Testis (tissue), 3 donors: Measurements from ENCODE around the gene CFAP97D2. TPM values are rescaled to one million over a fixed set of nuclear protein-coding genes. Genes with fewer than 3 reads are reported as not detected.

Source experiments
- DNase-seq: peaks from one replicate; pipeline ENCODE4 v3.0.0-alpha.2; 2019
- H3K27ac ChIP-seq, 2 donors: fragments of 200-600 bp; sonication (generic); one replicate each; pipeline ENCODE4 v1.5.1; 2019
- H3K27me3 ChIP-seq: fragments of 200-600 bp; sonication (generic); one replicate; pipeline ENCODE4 v1.5.1; 2019
- H3K36me3 ChIP-seq: fragments of 200-600 bp; sonication (generic); one replicate; pipeline ENCODE4 v1.5.1; 2017; ENCODE audit warnings: low read depth; ENCODE audit errors: missing control alignments
- H3K4me1 ChIP-seq: fragments of 200-600 bp; sonication (generic); one replicate; pipeline ENCODE4 v1.5.1; 2019
- H3K4me3 ChIP-seq, 2 donors: fragments of 200-600 bp; sonication (generic); one replicate each; pipeline ENCODE4 v1.5.1; 2017 to 2019
- H3K9me3 ChIP-seq: fragments of 200-600 bp; sonication (generic); one replicate; pipeline ENCODE4 v1.5.1; 2017
- POLR2A ChIP-seq: fragments of 450-650 bp; IDR thresholded peaks from one replicate; pipeline ENCODE4 v1.6.1; 2017; ENCODE audit warnings: antibody characterized with exemption, mild to moderate bottlenecking, moderate library complexity
- WGBS, 2 donors: methylation state at CpG; one replicate each; pipeline ENCODE4 v1.1.5; 2018; 5-methylcytosine and 5-hydroxymethylcytosine counted together
- intact Hi-C: fragments of 100-400 bp; cut with DNase I; formaldehyde crosslinking; loops from one replicate; pipeline ENCODE4 v1.15.1; 2023; ENCODE audit warnings: low total_unique reads
- polyA plus RNA-seq: library from polyadenylated mRNA; stranded (reverse); fragments of 350-450 nt; fragmentation: Illumina TruSeq; extraction: RNeasy Lipid Tissue Mini Kit (QIAGEN cat#74804); gene quantifications from one replicate; pipeline ENCODE4 v1.2.3, GENCODE V29; 2014; ENCODE audit warnings: low read depth, low replicate concordance; ENCODE audit not compliant: insufficient read depth
- total RNA-seq, 2 donors: library from RNA; depleted of rRNA; stranded (reverse); fragments of >200 nt; gene quantifications; one replicate each; pipeline ENCODE4 v1.2.3, GENCODE V29; 2016
- TF ChIP-seq, protein P1 (sequence below), 3 experiments: fragments of 450-650 bp in 2 of 3; fragments of 200-600 bp in 1 of 3; sonication (generic) in 1 of 3; IDR thresholded peaks; one replicate each; pipeline ENCODE4 v1.5.1; 2016 to 2019; ENCODE audit warnings: antibody characterized with exemption in 3 of 3, mild to moderate bottlenecking in 2 of 3, moderate library complexity in 1 of 3

Gene CFAP97D2
- total and polyA plus RNA-seq, 3 donors from 2014 or later, result 1.5 to 2.7 (median 2.3) TPM

DNA sequence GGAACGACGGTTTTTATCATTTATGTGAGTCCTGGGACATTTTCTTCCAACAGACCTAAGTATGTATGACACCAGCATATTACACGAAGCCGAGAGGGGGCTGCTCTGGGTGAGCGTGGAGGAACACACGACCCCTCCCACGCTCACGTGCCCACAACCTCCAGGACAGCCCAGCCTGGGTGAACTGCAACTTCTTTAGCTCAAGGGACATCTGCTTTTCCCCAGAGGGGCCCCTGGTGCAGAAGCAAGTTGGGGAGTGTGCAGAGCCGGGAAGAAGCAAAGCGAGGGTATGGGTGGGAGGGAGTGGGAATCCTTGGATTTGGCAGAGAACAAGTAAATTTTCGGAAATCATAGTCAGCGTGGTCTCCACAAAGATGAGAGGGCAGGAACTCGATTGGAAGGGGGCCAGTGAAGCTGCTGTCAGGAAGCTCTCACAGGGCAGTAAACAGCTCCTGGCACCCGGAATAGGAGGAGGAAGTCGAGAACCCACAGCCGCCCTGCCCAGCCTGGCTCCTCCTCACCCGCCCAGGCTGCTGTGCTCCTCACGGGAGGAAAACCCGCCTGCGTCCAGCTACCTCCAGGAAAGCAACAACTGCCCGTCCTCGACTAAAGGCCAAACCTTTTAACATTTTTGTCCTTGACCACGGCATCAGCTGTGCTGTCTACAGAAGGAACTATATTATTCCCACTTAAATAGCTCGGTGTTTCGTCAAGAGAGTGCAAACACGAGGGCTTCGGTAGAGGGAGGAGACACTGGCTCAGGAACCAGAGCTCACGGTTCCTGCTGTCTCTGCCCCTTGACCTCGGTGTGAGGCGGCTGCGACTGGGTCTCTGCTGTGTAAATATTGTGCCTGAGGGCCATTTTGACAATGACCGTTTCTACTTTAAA is 17.2 kb upstream of the CFAP97D2 start:
- peaks cover 6% of the 10 kb centered on the region for H3K4me1 ChIP-seq
- no peaks in the 10 kb centered on the region for H3K9me3 ChIP-seq
- DNase-seq, result peak; percentile 47
- no peaks in the 10 kb centered on the region for H3K36me3 ChIP-seq
- TF ChIP-seq, protein P1, sequence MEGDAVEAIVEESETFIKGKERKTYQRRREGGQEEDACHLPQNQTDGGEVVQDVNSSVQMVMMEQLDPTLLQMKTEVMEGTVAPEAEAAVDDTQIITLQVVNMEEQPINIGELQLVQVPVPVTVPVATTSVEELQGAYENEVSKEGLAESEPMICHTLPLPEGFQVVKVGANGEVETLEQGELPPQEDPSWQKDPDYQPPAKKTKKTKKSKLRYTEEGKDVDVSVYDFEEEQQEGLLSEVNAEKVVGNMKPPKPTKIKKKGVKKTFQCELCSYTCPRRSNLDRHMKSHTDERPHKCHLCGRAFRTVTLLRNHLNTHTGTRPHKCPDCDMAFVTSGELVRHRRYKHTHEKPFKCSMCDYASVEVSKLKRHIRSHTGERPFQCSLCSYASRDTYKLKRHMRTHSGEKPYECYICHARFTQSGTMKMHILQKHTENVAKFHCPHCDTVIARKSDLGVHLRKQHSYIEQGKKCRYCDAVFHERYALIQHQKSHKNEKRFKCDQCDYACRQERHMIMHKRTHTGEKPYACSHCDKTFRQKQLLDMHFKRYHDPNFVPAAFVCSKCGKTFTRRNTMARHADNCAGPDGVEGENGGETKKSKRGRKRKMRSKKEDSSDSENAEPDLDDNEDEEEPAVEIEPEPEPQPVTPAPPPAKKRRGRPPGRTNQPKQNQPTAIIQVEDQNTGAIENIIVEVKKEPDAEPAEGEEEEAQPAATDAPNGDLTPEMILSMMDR (IDR thresholded peaks at IDR 0.05), result no peak
- no peak for TF ChIP-seq POLR2A
- 12 to 21% methylated on average over 24 to 32 of the region's 32 CpGs for WGBS, 2 donors
- peak overlapping the region in 1 of 2 donors; percentile 5 for H3K27ac ChIP-seq
- peak overlapping the region; percentile 47 to 54 for H3K4me3 ChIP-seq
- no peaks in the 10 kb centered on the region for H3K27me3 ChIP-seq
- intact Hi-C loops, result no loop called here

DNA sequence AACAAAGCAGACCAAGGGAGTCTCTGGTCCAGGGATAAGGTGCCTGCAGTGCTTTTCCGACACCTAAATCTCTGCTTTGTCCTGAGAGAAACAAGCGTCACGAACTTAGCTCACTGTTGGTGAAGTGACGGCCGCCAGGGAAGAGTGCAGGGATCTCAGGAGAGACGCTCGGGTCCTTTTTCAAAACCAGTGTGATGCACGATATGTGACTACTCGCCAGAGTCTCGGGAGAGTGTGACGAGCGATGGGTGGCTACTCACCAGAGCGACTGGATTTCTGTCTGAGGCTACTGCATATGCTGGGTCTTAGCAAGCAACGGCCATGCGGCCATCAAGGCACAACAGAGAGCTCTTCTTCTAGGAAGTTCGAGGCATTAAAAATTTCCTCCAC is 16.5 kb upstream of the CFAP97D2 start:
- intact Hi-C loops, result no loop called here
- Histone ChIP-seq H3K9me3 (no peaks in the 10 kb centered on the region), H3K27ac (peak overlapping the region in 1 of 2 donors; percentile 5), H3K36me3 (no peaks in the 10 kb centered on the region), H3K4me1 (peaks cover 6% of the 10 kb centered on the region), H3K4me3 (no peak overlapping the region), H3K27me3 (no peaks in the 10 kb centered on the region)
- no peak for DNase-seq
- no peak for TF ChIP-seq POLR2A
- TF ChIP-seq, protein P1 (IDR thresholded peaks at IDR 0.05), result no peak
- WGBS, 2 donors, result 62 to 67% methylated on average over 16 of the region's 16 CpGs

DNA sequence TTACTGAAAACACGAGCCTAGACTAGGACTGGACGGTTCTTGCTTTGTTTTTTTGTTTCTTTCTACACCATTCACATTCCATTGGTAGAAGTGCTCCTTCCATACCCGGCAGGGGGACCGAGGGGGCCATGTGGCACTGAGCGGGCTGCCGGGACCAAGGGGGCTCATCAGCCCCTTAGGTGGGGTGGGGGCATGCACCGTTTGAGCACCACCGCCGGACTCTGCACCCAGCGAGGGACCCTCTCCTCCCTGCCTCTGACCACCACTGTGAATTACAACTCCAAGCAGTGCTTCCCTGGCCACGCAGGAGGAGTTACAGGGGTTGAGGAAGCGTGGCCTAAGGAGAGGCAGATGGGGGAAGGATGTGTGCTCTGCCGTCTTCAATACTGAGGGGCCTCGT is 15.0 kb upstream of the CFAP97D2 start:
- H3K9me3 ChIP-seq, result no peaks in the 10 kb centered on the region
- TF ChIP-seq, protein P1 (IDR thresholded peaks at IDR 0.05), result no peak
- TF ChIP-seq POLR2A, result no peak
- no peaks in the 10 kb centered on the region for H3K27me3 ChIP-seq
- no peak overlapping the region for H3K4me3 ChIP-seq
- peaks cover 6% of the 10 kb centered on the region for H3K4me1 ChIP-seq
- 81 to 88% methylated on average over 14 of the region's 14 CpGs for WGBS, 2 donors
- no peak for DNase-seq
- H3K36me3 ChIP-seq, result no peaks in the 10 kb centered on the region
- intact Hi-C loops, result no loop called here
- no peak overlapping the region for H3K27ac ChIP-seq

DNA sequence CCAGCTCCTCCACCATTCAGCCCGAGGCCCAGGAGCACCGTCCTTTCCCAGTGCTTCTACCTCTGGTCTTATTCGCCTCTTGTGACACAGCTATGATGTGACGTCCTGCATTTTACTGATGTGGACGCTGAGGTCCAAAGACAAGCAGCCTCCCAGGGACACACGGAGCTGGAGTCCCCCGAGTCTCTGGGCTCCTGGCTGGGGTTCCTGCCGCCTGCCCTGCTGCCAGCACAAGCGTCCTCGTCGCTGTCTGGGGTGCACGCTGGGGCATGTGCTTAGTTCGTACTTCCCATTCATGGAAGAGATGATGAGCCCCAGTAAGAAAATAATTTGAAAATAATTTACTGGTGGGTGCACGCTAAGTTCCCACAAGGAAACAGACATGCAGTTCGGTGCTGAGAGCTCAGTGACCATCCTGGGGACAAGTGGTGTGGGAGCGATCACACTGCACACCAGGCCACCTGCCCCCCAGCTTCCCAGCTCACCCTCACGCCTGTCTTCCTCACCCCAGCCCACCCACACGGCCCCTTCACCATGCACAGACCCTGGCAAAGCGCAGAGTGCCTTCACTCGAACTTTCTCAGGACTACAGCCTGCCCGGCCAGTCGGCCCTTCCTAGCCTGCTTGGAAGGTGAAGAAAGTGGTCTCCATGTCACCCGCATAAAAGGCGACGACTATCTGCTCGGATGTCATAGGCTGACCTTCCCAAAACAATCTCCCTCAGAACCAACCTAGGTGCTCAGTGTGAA is 14.2 kb upstream of the CFAP97D2 start:
- 91 to 92% methylated on average over 22 to 26 of the region's 26 CpGs for WGBS, 2 donors
- intact Hi-C loops, result no loop called here
- Histone ChIP-seq H3K27me3 (no peaks in the 10 kb centered on the region), H3K27ac (no peak overlapping the region), H3K4me1 (peaks cover 6% of the 10 kb centered on the region), H3K4me3 (no peak overlapping the region), H3K36me3 (no peaks in the 10 kb centered on the region), H3K9me3 (no peaks in the 10 kb centered on the region)
- TF ChIP-seq, protein P1 (IDR thresholded peaks at IDR 0.05), result no peak
- TF ChIP-seq POLR2A, result no peak
- DNase-seq, result no peak
